A673 (cell line): ENCODE measurements around the gene CAMK2G. TPM values are rescaled to one million over a fixed set of nuclear protein-coding genes. Genes with fewer than 3 reads are reported as not detected.

Experiments
- BruUV-seq: library from RNA; stranded (reverse); fragments of 400-500 nt; replicated peaks from 2 replicates; lab custom pipeline; 2021; lab: Mats Ljungman, UMichigan
- CTCF ChIA-PET: fragments of 300-600 bp; sonication (Branson Sonifier 250); formaldehyde crosslinking; loops from one replicate; lab custom pipeline; 2022; ENCODE audit warnings: antibody characterized with exemption; lab: Charles Lee
- POLR2A ChIA-PET: fragments of 300-600 bp; sonication (Branson Sonifier 250); formaldehyde crosslinking; loops from one replicate; lab custom pipeline; 2022; ENCODE audit warnings: antibody characterized with exemption; ENCODE audit not compliant: low non-redundant PET; lab: Charles Lee
- DNase-seq: peaks from one replicate; pipeline ENCODE4 v3.0.0-alpha.2; 2015; ENCODE audit warnings: low spot score
- H3K27ac ChIP-seq: fragments of 200-600 bp; sonication (generic); 2 replicates; pipeline ENCODE4 v1.5.1; 2016; ENCODE audit warnings: mixed run types, low read depth, mild to moderate bottlenecking, mixed read lengths, antibody characterized with exemption, low read length; ENCODE audit not compliant: poor library complexity, severe bottlenecking
- H3K27me3 ChIP-seq: fragments of 200-600 bp; sonication (generic); replicated peaks from 2 replicates; pipeline ENCODE4 v1.6.1; 2017; ENCODE audit warnings: mixed run types, low read depth, mild to moderate bottlenecking, mixed read lengths, antibody characterized with exemption, low read length; ENCODE audit not compliant: insufficient read depth, poor library complexity
- H3K36me3 ChIP-seq: fragments of 200-600 bp; sonication (generic); 2 replicates; pipeline ENCODE4 v1.6.1; 2016; ENCODE audit warnings: mixed run types, mild to moderate bottlenecking, mixed read lengths, antibody characterized with exemption, low read length; ENCODE audit not compliant: insufficient read depth, poor library complexity, severe bottlenecking
- H3K4me1 ChIP-seq: fragments of 200-600 bp; sonication (generic); 2 replicates; pipeline ENCODE4 v1.6.1; 2017; ENCODE audit warnings: mixed run types, mild to moderate bottlenecking, mixed read lengths, antibody characterized with exemption, low read length; ENCODE audit not compliant: insufficient read depth, poor library complexity, severe bottlenecking
- H3K4me3 ChIP-seq: fragments of 200-600 bp; sonication (generic); 2 replicates; pipeline ENCODE4 v1.5.1; 2016; ENCODE audit warnings: low read depth, mixed run types, mild to moderate bottlenecking, mixed read lengths, low read length; ENCODE audit not compliant: poor library complexity, severe bottlenecking
- H3K9me3 ChIP-seq: fragments of 200-600 bp; sonication (generic); 2 replicates; pipeline ENCODE4 v1.6.1; 2016; ENCODE audit warnings: mixed run types, low read depth, mild to moderate bottlenecking, mixed read lengths, antibody characterized with exemption, low read length; ENCODE audit not compliant: poor library complexity, severe bottlenecking
- CTCF ChIP-seq: fragments of 300-800, 200-600 bp; sonication (generic); conservative IDR thresholded peaks from 2 replicates; pipeline ENCODE4 v1.5.1; 2017; ENCODE audit warnings: low read depth, mild to moderate bottlenecking, antibody characterized with exemption, low read length, moderate library complexity, mixed read lengths
- EZH2 ChIP-seq: fragments of 200-600 bp; sonication (generic); IDR thresholded peaks from 2 replicates; pipeline ENCODE4 v1.6.1; 2017; ENCODE audit warnings: borderline replicate concordance, low read depth, mild to moderate bottlenecking, mixed read lengths, antibody characterized with exemption, low read length; ENCODE audit not compliant: poor library complexity, severe bottlenecking
- intact Hi-C: fragments of 100-400 bp; cut with micrococcal nuclease; formaldehyde crosslinking; loops from one replicate; pipeline ENCODE4 v1.10.0; 2022; ENCODE audit not compliant: unreplicated experiment
- total RNA-seq: library from RNA; stranded (reverse); gene quantifications from 2 replicates; pipeline ENCODE4 v1.2.3, GENCODE V29; 2021

CAMK2G gene
- total RNA-seq, 1 experiment from 2014 or later: 32.7 TPM

- CTCF ChIA-PET: no interaction called here
- Histone ChIP-seq H3K4me3 (no peak overlapping the region), H3K27me3 (no peaks in the 10 kb centered on the region), H3K27ac (no peak overlapping the region), H3K36me3 (peaks cover 25% of the 10 kb centered on the region), H3K9me3 (no peaks in the 10 kb centered on the region), H3K4me1 (no peaks in the 10 kb centered on the region)
- no TSS peak for BruUV-seq
- POLR2A ChIA-PET: no interaction called here
- no peak for DNase-seq
- intact Hi-C loops: no loop called here
- TF ChIP-seq CTCF (no peak), EZH2 (no peak)
Observed at GRCh38 chr10:73859428-73859783, 14.9 kb downstream of the CAMK2G start.

- no peaks in the 10 kb centered on the region for H3K4me1 ChIP-seq
- H3K4me3 ChIP-seq: no peak overlapping the region
- no peak overlapping the region for H3K27ac ChIP-seq
- intact Hi-C loops: no loop called here
- ChIA-PET POLR2A (no interaction called here), CTCF (no interaction called here)
- no peaks in the 10 kb centered on the region for H3K27me3 ChIP-seq
- no TSS peak for BruUV-seq
- no peak for DNase-seq
- no peak for TF ChIP-seq CTCF
- TF ChIP-seq EZH2: no peak
- H3K9me3 ChIP-seq: no peaks in the 10 kb centered on the region
- H3K36me3 ChIP-seq: peaks cover 25% of the 10 kb centered on the region
Observed at GRCh38 chr10:73858750-73859427, 15.5 kb downstream of the CAMK2G start.

GRCh38 chr10:73858013-73858708 lies 16.2 kb downstream of the CAMK2G start:
- no peaks in the 10 kb centered on the region for H3K27me3 ChIP-seq
- no peak for TF ChIP-seq EZH2
- DNase-seq: no peak
- H3K36me3 ChIP-seq: peaks cover 25% of the 10 kb centered on the region
- H3K27ac ChIP-seq: no peak overlapping the region
- no peaks in the 10 kb centered on the region for H3K4me1 ChIP-seq
- no TSS peak for BruUV-seq
- intact Hi-C loops: no loop called here
- no peaks in the 10 kb centered on the region for H3K9me3 ChIP-seq
- POLR2A ChIA-PET: no interaction called here
- H3K4me3 ChIP-seq: no peak overlapping the region
- CTCF ChIA-PET: no interaction called here

GRCh38 chr10:73857446-73857845 lies 16.9 kb downstream of the CAMK2G start:
- TF ChIP-seq CTCF: no peak
- no peaks in the 10 kb centered on the region for H3K9me3 ChIP-seq
- DNase-seq: peak; percentile 12
- no peaks in the 10 kb centered on the region for H3K27me3 ChIP-seq
- ChIA-PET POLR2A (no interaction called here), CTCF (no interaction called here)
- H3K36me3 ChIP-seq: peaks cover 25% of the 10 kb centered on the region
- intact Hi-C loops: no loop called here
- BruUV-seq: no TSS peak
- no peak overlapping the region for H3K4me3 ChIP-seq
- no peaks in the 10 kb centered on the region for H3K4me1 ChIP-seq
- no peak overlapping the region for H3K27ac ChIP-seq
